Amniotic stem cell (primary cell): ENCODE data around the gene CEP131.

ENCODE experiments used
- DNase-seq: peaks from one replicate; lab custom pipeline; 2025; lab: John Stamatoyannopoulos, UW

The CEP131 gene

GRCh38 chr17:81200201-81200600 is 22.6 kb downstream of the CEP131 start:
- no peak for DNase-seq

GRCh38 chr17:81199482-81199830 is 23.3 kb downstream of the CEP131 start:
- DNase-seq = no peak

GRCh38 chr17:81198826-81199481 is 23.8 kb downstream of the CEP131 start:
- no peak for DNase-seq

GRCh38 chr17:81197831-81198490 is 24.8 kb downstream of the CEP131 start:
- no peak for DNase-seq

GRCh38 chr17:81197409-81197795 is 25.4 kb downstream of the CEP131 start:
- DNase-seq = no peak

- no peak for DNase-seq
These were observed 26.0 kb downstream of the CEP131 start for GRCh38 chr17:81196505-81197408.

GRCh38 chr17:81195941-81196495 is 26.7 kb downstream of the CEP131 start:
- DNase-seq = no peak

GRCh38 chr17:81194941-81195901 is 27.5 kb downstream of the CEP131 start:
- DNase-seq = no peak

- DNase-seq = no peak
These were observed 28.5 kb downstream of the CEP131 start for GRCh38 chr17:81194225-81194760.

GRCh38 chr17:81193470-81194224 is 29.1 kb downstream of the CEP131 start:
- no peak for DNase-seq

- DNase-seq = no peak
These were observed 29.7 kb downstream of the CEP131 start for GRCh38 chr17:81193051-81193410.

- no peak for DNase-seq
These were observed 30.2 kb downstream of the CEP131 start for GRCh38 chr17:81192386-81193050.

GRCh38 chr17:81191646-81192045 is 31.1 kb downstream of the CEP131 start:
- no peak for DNase-seq

GRCh38 chr17:81191116-81191515 is 31.6 kb downstream of the CEP131 start:
- no peak for DNase-seq

GRCh38 chr17:81190591-81190990 is 32.2 kb downstream of the CEP131 start:
- DNase-seq = no peak

GRCh38 chr17:81189670-81190530 is 32.9 kb downstream of the CEP131 start:
- DNase-seq = no peak

- no peak for DNase-seq
These were observed 33.7 kb downstream of the CEP131 start for GRCh38 chr17:81189016-81189415.

- DNase-seq = no peak
These were observed 34.3 kb downstream of the CEP131 start for GRCh38 chr17:81188491-81188840.
